ENCODE measurements around the gene UNC119B.

DNA sequence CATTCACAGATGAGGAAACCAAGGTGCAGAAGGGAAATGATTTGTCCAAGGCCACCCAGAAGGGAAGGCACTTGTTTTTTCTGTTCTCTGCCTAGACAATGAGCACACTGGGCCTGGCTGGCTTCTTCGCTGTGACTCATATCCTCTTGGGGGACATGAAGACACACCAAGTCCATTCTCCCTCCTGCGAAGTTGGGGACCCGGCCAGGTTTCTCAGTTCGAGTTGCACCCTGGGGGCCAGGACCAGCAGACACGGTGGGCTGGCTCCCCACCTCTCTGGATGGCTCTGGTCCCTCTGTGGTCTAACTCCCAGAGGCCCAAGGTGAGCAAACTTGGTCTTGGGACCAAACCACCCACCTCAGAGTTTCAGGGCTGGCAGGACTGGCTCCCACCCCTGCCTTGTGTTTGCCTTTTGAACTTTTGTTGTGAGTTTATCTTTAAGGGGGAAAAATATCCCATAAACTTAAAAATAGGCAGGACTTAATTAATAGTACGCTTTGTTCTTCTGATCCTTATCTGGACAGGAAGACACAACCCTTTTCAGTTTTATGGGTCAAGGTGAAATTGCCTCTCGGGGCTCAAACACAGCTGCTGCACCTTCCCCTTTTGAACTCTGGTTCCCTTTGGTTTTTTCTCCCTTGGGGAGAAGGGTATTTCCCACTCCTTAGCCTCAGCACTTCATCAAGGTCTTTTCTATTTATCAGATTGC is 32.3 kb upstream of the UNC119B start:
- TF ChIP-seq, protein P1, sequence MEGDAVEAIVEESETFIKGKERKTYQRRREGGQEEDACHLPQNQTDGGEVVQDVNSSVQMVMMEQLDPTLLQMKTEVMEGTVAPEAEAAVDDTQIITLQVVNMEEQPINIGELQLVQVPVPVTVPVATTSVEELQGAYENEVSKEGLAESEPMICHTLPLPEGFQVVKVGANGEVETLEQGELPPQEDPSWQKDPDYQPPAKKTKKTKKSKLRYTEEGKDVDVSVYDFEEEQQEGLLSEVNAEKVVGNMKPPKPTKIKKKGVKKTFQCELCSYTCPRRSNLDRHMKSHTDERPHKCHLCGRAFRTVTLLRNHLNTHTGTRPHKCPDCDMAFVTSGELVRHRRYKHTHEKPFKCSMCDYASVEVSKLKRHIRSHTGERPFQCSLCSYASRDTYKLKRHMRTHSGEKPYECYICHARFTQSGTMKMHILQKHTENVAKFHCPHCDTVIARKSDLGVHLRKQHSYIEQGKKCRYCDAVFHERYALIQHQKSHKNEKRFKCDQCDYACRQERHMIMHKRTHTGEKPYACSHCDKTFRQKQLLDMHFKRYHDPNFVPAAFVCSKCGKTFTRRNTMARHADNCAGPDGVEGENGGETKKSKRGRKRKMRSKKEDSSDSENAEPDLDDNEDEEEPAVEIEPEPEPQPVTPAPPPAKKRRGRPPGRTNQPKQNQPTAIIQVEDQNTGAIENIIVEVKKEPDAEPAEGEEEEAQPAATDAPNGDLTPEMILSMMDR (conservative IDR thresholded peaks at IDR 0.05; ENCODE audit: low read depth in 2 of 2), result no peak
- TF ChIP-seq EZH2 (IDR thresholded peaks at IDR 0.05; ENCODE audit: low read depth, unreplicated experiment) (no peak), STAT1 (IDR thresholded peaks at IDR 0.05; ENCODE audit: unreplicated experiment) (no peak), POLR2AphosphoS5 (IDR thresholded peaks at IDR 0.05; ENCODE audit: low read depth) (no peak), EZH2phosphoT487 (IDR thresholded peaks at IDR 0.05; ENCODE audit: unreplicated experiment) (no peak), NANOG (IDR thresholded peaks at IDR 0.05; ENCODE audit: borderline replicate concordance) (no peak), ZNF331 (CRISPR knock-in tag; IDR thresholded peaks at IDR 0.05; ENCODE audit: low read depth) (no peak), CREB1 (CRISPR knock-in tag; IDR thresholded peaks at IDR 0.05; ENCODE audit: low read depth) (no peak), JUNB (IDR thresholded peaks at IDR 0.05; ENCODE audit: unreplicated experiment) (no peak)
- TF ChIP-seq, protein P2, sequence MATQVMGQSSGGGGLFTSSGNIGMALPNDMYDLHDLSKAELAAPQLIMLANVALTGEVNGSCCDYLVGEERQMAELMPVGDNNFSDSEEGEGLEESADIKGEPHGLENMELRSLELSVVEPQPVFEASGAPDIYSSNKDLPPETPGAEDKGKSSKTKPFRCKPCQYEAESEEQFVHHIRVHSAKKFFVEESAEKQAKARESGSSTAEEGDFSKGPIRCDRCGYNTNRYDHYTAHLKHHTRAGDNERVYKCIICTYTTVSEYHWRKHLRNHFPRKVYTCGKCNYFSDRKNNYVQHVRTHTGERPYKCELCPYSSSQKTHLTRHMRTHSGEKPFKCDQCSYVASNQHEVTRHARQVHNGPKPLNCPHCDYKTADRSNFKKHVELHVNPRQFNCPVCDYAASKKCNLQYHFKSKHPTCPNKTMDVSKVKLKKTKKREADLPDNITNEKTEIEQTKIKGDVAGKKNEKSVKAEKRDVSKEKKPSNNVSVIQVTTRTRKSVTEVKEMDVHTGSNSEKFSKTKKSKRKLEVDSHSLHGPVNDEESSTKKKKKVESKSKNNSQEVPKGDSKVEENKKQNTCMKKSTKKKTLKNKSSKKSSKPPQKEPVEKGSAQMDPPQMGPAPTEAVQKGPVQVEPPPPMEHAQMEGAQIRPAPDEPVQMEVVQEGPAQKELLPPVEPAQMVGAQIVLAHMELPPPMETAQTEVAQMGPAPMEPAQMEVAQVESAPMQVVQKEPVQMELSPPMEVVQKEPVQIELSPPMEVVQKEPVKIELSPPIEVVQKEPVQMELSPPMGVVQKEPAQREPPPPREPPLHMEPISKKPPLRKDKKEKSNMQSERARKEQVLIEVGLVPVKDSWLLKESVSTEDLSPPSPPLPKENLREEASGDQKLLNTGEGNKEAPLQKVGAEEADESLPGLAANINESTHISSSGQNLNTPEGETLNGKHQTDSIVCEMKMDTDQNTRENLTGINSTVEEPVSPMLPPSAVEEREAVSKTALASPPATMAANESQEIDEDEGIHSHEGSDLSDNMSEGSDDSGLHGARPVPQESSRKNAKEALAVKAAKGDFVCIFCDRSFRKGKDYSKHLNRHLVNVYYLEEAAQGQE (IDR thresholded peaks at IDR 0.05; ENCODE audit: unreplicated experiment), result no peak
